ENCODE results near the gene OR5H2.

Gene OR5H2

DNA sequence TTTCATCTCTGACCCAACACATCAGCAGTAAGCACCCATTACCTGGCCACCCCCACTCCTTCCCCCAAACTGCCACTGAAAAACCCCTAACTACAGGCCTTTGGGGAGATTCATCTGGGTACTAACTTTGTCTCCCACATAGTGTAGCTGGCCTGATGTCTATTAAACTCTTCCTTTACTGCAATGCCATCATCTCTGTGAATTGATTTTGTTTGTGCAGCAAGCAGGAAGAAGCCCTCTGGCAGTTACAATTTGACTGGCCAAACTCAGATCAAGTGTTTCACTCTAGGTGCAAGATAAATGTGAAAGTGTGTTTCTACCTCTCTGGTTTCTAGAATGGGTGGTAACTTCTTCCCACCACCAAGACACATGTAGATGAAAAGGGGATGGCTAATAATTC lies 44.6 kb downstream of the OR5H2 start:
- TF ChIP-seq, protein P1, sequence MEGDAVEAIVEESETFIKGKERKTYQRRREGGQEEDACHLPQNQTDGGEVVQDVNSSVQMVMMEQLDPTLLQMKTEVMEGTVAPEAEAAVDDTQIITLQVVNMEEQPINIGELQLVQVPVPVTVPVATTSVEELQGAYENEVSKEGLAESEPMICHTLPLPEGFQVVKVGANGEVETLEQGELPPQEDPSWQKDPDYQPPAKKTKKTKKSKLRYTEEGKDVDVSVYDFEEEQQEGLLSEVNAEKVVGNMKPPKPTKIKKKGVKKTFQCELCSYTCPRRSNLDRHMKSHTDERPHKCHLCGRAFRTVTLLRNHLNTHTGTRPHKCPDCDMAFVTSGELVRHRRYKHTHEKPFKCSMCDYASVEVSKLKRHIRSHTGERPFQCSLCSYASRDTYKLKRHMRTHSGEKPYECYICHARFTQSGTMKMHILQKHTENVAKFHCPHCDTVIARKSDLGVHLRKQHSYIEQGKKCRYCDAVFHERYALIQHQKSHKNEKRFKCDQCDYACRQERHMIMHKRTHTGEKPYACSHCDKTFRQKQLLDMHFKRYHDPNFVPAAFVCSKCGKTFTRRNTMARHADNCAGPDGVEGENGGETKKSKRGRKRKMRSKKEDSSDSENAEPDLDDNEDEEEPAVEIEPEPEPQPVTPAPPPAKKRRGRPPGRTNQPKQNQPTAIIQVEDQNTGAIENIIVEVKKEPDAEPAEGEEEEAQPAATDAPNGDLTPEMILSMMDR (IDR thresholded peaks at IDR 0.05; ENCODE audit: borderline replicate concordance, control extremely low read depth, extremely low read depth, insufficient read depth, missing control alignments) = no peak
- in situ Hi-C loops (cut with MboI; ENCODE audit: low sequenced_read_pairs, unreplicated experiment) = loop anchor here (25.0 kb wide), 2 partner anchors 485 to 540 kb away; no protein-coding TSS in a partner anchor
- peak; percentile 6 for DNase-seq (ENCODE audit: low spot score)

DNA sequence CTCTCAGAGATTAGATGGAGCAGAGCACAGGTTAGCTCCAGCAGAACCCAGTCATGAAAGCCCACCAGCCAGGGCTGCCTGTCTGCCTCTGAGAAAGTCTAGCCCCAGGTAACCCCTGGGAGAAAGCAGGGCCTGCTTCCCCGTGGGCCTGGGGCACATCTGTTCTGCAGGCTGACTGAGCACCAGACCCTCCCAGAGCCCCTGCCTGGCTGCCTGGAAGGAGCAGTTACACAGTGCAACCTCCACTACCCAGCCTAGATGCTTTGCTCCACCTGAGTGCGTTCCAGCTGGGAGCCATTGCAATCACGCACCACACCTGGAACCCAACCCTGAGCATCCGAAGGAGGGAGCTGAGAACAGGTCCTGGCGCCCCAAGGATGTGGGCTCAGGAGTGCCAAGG lies 46.6 kb downstream of the OR5H2 start:
- TF ChIP-seq, protein P1 (IDR thresholded peaks at IDR 0.05; ENCODE audit: borderline replicate concordance, control extremely low read depth, extremely low read depth, insufficient read depth, missing control alignments) = no peak
- DNase-seq (ENCODE audit: low spot score) = no peak
- in situ Hi-C loops (cut with MboI; ENCODE audit: low sequenced_read_pairs, unreplicated experiment) = loop anchor here (25.0 kb wide), 2 partner anchors 483 to 542 kb away; no protein-coding TSS in a partner anchor

DNA sequence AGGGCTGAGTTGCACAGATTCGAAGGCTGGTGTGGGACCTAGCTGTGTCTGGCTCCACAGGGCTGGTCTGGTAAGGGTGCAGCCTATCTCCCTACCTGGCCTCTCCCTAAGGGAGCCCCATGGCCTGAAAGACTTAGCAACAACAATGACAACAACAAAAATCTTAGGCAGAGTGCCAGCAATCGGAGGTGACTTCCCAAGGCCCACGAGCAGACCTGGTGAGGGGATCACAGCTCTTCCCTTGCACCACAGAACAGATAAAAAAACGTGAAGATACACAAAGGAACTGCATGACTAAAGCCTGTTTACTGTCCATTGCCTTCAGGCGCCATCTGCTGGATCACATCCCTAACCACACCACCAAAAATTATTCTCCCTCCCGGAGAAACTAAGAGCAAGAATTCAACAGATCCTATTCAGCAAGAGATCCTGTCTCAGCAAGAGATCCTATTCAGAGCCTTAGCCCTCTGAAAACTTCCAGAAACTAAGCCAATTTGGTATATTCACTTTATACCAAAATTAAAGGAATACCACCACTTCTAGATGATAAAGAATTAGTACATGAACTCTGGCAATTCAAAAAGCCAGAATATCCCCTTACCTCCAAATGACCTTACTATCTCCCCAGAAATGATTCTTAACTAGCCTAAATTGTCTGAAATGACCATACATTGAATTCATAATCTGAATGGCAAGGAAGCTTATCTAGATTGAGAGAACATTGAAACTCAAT lies 47.3 kb downstream of the OR5H2 start:
- DNase-seq (ENCODE audit: low spot score) = peak; percentile 41
- in situ Hi-C loops (cut with MboI; ENCODE audit: low sequenced_read_pairs, unreplicated experiment) = loop anchor here (5.0 to 25.0 kb wide), 4 partner anchors 255 to 542 kb away; no protein-coding TSS in a partner anchor
- TF ChIP-seq, protein P1 (IDR thresholded peaks at IDR 0.05; ENCODE audit: borderline replicate concordance, control extremely low read depth, extremely low read depth, insufficient read depth, missing control alignments) = peak; percentile 81

DNA sequence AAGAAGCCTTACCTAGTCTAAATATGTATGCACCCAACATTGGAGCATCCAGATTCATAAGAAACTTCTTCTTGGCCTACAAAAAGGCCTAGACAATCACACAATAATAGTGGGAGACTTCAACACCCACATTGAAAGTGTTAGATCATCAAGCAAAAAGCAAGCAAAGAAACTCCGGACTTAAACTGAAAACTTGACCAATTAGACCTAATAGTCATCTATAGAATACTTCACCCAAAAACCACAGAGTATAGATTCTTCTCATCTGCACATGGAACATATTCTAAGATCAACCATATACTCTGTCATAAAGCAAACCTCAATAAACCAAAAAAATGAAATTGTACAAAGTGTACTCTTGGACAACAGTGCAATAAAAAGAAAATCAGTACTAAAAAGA lies 49.0 kb downstream of the OR5H2 start:
- TF ChIP-seq, protein P1 (IDR thresholded peaks at IDR 0.05; ENCODE audit: borderline replicate concordance, control extremely low read depth, extremely low read depth, insufficient read depth, missing control alignments) = no peak
- no peak for DNase-seq (ENCODE audit: low spot score)
- in situ Hi-C loops (cut with MboI; ENCODE audit: low sequenced_read_pairs, unreplicated experiment) = loop anchor here (5.0 to 25.0 kb wide), 4 partner anchors 253 to 544 kb away; no protein-coding TSS in a partner anchor

Measured in GM13976 (cell line).